NCI-H82 treated with DMSO at 0.1 percent for 48 hours (cell line): ENCODE measurements around the gene NAA15.
"Not testable (repeated sequence)": the region's sequence is repeated elsewhere in the genome, so short reads cannot be mapped to it uniquely, and the experiment has no call there.

Experiments used
- DNase-seq: peaks from one replicate; lab custom pipeline; 2025; ENCODE audit not compliant: unreplicated experiment; lab: John Stamatoyannopoulos, UW

Gene NAA15

DNA sequence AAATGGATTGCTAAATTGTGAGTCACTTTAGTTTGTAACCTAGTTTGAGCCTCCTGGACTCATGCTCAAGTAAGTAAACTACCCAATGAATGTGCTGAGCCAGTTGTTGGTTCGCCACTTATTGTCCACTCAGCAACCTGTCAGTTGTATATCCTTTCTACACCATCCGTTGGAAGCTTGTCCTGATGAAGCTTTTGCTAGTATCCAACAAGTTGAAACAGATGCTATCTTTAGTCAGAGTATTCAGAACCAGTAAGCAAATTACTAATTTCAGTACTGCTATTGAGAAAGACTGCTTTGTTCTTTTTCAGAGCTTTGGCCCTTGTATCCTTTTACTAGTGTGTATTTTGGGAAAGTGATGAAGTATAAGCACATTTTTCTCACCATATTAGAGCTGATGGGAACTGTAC is 4.3 kb upstream of the NAA15 start:
- DNase-seq = no peak

DNA sequence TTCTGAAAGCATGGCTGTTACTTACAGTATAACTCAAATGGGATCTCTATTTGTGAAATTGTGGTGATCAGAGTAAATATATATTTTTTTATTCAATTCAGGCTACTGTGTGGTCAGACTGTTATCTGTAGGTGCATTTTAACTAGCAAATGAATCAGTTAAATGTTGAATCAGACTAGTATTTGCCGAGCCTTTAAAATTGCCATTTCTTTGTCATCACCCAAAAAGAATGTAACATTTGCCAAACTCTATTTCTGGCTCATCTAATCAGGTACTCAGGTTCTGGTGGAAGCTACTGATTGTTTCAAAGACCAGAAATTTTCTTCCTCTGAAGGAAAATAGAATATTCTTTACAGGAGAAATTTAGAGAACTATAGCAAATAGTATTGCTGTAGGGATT is 1.8 kb upstream of the NAA15 start:
- DNase-seq = no peak

DNA sequence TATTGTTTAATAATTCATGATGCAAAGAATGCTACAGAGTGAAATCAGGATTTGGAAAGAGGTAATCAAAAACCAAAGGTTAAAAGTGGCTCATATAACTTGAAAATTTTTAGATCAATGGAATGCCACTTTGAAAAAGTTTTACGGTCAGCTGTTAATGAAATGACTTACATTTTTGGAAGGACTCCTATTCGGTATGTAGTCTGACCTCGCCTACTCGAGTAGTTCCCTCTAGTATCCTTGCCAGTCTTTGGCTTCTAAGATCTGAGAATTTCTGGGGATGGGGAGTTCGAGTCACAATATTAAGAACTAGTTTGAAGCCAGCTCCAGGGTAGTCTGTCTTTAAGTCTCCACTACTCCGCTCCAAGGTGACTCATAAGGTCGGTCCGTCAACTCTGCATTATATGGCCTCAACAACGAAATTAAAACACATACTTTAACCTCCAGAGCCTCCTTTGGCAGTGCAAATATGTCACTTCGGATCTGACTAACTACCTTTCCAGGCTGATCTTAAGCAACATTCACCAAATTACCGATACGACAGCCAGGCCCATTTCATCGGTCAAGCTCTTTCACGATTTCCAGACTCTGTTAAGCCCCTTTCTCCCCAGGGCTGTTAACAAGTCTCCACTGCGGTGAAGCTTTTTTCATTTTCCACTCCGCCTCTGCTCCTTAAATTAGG is 733 bp upstream of the NAA15 start:
- peak; percentile 48 for DNase-seq

DNA sequence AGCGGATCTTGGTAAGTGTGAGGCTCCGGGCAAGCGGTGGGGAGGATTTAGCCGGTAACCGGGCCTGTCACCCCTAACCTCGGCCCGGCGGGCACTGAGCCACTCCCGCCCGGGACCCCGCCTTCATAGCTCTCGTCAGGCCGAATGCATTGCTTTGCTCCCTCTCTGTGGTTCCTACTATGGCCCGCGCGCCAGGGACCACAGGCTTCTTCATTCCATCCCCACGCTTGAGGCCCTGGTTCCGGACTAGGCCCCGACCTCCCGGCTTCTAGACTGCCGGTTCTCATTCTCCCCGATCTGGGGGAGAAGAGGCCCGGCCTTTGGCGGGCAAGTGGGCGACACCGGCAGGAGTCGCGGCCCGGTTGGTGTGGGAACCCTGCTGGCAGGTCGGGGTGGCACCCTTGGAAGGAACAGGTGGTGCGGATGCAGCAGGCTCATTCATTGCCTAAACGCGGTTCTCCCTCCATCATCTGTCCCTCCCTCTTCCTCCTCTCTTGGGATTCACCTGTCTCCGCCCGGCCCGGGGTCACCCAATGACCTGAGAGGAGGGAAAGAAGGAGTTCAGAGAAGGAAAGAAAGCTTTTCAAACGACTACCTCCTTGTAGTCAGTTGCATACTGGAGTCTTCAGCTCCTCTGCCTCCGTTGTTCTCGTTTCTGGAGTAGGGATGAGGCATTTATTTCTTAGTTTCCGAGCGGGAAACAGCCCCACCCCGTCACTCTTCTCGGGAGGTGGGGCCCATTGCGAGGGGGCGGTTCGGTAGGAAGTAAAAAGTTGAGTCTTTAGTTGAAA is 711 bp downstream of the NAA15 start, which contains the start of gene NDUFC1:
Gene NDUFC1 (minus strand): TSS at position 657 of the 791 bp plus-strand sequence. CDS start 6,679 bp downstream, outside the sequence.
- DNase-seq = peak; percentile 31

DNA sequence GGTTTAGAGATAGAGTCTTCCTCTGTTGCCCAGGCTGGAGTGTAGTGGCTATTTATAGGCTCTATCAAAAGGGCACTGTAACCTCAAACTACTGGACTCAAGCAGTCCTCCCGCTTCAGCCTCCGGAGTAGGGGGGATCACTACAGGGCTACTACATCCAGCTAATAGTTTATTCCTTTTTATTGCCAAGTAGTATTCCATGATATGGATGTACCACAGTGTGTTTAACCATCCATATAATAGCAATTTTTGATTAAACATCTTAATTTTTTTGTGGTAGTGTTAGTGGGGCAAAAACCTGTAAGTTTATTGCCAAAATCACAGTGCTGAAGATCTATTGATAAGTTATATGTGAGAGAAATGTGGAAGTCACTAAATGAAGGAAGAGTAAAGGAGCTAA is 3.6 kb downstream of the NAA15 start:
- DNase-seq = no peak

DNA sequence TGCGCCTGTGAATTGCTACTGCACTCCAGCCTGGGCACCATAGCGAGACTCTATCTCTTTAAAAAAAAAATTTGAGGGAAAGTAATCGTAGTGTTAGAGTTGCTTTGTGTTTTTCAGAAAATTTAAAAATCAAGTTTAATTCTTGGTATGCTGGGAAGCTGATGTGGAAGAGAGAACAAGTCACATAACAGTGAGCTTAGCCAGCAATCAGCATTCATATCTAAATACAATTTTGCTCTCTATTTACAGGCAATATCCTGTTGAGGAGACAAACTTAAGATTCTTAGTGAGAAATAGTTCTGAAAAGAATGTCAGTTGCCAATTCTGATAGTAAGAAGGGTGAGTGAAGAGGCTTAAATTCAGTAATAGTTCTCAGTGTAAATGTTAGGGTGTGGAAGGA is 10.6 kb downstream of the NAA15 start:
- no peak for DNase-seq

DNA sequence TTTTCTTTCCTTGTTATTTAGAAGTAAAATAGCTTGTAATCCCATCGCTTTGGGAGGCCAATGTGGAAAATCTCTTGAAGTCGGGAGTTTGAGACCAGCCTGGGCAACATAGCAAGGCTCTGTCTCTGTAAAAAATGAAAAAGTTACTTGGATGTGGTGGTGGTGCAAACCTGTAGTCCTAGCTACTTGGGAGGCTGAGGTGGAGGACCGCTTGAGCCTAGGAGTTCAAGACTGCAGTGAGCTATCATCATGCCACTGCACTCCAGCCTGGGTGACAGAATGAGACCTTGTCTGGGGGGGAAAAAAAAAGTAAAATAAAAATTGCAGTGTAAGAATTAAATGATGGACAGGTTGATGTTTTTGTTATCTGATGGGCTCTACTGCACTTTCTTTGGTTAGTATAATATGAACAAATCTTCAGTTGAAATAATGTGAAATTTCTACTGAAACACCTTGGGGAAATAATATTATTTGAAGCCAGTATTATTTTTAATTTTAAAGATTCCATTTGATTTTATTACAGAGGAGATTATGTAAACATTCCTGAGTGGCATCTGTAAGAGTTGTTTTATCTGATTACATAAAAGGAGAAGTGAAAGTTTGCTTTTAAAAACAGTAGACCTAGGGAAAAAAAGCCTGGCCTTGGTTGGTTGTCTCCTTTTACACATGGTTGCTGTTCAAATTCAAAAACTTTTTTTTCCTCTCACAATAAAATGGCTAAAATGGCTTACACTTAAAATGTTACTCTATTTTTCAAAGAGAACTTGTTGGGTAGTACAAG is 11.4 kb downstream of the NAA15 start:
- no peak for DNase-seq

DNA sequence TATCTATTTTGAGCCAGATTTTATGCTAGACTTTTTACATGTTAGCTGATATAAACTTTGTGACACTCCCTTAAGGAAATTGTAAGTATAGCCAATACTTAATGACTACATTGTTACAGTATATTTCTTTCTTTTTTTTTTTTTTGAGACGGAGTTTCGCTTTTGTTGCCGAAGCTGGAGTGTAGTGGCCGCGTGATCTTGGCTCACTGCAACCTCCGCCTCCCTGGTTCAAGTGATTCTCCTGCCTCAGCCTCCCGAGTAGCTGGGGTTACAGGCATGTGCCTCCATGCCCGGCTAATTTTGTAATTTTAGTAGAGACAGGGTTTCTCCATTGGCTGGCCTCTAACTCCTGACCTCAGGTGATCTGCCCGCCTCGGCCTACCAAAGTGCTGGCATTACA is 12.1 kb downstream of the NAA15 start:
- DNase-seq = not testable (repeated sequence)

DNA sequence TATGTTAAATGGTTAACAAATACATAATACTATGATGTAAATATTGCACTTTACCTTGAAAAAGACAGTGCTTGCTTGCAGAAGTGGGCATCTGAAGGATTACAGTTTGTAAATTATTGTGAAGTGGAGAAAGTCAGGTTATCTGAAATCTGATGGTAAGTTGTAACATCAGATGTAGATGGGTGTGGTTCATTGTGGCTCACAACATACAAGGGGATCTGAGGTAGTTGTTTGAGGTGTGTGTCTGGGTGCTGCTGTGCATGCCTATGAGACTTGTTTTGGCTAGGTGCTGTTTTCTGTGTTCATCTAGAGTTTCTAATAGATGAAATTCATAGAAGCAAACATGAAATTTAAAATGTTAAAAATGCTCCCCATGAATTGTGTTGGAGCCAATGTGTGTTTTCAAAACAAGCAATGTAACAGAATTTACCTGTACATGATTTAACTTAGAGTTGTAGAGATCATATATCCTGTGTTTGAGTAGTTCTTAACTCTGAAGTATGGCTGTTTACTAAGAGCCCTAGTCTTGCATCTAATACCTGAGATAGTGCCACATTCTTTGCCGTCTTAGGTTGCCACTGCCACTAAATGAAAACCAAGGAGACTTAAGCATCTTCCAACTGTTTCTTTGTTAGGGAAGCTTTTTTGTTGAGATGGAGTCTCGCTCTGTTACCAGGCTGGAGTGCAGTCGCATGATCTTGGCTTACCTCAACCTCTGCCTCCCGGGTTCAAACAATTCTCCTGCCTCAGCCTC is 12.9 kb downstream of the NAA15 start:
- no peak for DNase-seq

DNA sequence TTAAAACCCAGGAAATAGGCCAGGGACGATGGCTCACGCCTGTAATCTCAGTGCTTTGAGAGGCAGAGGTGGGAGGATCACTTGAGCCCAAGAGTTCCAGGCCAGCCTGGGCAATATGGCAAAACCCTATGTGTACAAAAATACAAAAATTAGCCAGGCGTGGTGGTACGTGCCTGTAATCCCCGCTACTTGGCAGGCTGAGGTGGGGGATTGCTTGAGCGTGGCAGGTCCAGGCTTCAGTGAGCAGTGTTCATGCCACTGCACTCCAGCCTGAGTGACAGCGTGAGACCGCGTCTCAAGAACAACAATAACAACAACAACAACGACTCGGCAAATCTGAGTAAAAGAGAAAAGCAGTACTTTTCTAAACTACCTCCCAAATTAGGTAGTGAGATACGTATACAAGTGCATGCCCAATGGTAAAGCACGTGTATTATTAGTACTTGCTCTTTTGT is 13.9 kb downstream of the NAA15 start:
- DNase-seq = no peak

DNA sequence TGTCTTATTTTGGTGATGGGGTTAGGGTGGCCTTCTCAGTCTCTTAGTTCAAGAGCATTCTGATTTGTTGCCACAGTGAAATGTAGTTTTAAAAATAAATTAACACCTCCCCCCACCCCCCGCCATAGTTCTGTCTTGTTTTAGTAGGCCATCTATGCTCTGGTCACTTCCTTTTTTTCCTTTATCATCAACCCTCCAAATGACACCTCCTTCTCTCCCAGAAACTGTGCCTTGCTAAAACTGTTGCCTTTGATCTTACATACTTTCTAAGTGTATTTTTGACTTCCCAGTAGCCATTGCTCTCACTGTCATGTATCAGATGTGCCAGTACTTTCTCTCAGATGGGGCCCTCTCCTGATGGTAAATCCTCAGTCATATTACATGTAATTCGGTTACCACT is 15.4 kb downstream of the NAA15 start:
- DNase-seq = no peak

DNA sequence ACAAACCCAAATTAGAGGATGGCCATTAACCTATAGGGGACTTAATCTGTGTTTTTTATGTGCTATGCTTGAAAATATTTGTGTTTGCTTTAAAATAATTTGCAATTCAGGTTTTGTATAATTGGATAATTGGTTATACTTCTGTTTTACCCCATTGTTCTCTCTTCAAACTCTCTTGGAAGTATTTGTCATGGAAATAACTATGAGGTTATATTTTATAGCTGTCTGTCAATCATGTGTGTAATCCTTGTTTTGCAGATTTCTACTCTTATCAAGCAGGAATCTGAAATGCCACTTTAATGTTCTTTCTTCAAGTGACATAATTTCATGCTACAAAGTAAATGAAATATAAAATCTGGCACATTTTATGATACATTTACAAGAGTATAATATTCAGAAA is 16.3 kb downstream of the NAA15 start:
- DNase-seq = no peak

DNA sequence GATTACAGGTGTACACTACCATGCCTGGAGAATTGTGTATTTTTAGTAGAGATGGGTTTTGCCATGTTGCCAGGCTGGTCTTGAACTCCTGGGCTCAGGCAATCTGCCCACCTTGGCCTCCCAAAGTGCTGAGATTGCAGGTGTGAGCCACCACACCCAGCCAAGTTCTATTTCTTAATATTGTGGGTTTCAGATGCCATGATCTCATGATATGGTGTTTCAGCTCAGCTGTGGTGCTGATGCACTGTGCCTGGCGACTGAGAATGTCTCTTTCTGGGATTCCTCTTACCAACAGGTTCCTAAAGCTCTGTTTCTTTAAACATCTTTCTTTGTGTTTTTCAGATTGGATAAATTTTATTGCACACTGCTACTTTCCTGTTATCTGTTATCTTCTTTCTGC is 18.3 kb downstream of the NAA15 start:
- DNase-seq = no peak

DNA sequence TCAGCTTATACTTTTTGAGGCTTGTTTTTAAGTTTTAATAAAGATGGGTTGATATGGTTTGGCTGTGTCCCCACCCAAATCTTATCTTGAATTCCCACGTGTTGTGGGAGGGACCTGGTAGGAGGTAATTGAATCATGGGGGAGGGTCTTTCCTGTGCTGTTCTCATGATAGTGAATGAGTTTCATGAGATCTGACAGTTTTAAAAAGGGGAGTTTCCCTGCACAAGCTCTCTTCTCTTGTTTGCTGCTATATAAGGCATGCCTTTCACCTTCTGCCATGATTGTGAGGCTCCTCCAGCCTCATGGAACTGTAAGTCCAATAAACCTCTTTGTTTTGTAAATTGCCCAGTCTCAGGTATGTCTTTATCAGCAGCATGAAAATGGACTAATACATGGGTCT is 20.8 kb downstream of the NAA15 start:
- DNase-seq = not testable (repeated sequence)

DNA sequence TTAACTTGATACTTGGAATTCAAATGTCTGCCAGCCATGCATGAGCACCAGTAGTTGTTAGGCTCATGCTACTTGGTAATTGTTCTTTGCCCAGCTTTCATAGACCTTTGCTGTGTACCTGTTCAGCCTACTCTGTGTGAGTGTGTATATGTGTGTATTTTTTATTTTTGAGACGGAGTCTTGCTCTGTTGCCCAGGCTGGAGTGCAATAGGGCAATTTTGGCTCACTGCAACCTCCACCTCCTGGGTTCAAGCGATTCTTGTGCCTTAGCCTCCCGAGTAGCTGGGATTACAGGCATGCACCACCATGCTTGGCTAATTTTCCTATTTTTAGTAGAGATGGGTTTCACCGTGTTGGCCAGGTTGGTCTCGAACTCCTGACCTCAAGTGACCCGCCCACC is 21.2 kb downstream of the NAA15 start:
- not testable (repeated sequence) for DNase-seq

DNA sequence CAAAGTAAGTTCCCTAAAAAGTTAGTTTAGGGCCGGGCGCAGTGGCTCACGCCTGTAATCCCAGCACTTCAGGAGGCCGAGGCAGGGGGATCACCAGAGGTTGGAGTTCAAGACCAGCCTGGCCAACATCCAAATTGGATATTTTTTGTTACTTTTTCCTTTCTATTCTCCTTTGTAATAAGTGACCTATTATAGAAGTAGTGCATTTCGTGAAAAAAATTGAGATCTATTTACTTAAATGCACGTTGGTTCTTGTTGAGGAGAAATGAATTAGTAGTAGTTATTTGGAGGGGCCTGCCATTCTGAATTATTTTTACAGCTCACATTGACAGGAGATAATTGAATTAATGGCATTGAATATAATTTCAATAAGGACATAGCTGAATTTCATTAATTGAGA is 23.3 kb downstream of the NAA15 start:
- DNase-seq = no peak

DNA sequence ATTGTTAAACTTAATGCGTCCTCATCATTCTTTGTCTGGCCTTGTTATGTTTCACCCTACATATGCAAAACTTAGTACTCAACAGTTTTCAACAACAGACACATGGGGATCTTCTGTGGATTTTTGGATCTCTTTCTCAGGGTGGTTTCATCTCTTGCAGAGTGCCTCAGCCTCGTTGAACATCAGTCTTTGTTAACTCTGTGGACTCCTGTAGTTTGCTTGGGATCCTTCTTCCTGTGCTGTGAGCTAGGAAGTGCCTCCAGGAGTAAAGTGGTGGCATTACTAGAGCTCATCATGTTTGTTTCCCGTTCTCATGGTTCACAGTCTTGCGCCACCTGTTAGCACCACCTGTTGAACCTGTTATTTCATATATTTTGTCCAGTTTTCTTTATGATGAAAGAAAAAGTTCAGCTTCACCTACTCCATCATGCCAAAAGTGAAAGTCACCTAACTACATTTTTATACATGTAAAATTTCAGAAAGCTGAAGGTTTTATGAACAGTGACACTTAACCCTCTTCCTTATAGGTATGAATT is 28.4 kb downstream of the NAA15 start:
- DNase-seq = no peak

DNA sequence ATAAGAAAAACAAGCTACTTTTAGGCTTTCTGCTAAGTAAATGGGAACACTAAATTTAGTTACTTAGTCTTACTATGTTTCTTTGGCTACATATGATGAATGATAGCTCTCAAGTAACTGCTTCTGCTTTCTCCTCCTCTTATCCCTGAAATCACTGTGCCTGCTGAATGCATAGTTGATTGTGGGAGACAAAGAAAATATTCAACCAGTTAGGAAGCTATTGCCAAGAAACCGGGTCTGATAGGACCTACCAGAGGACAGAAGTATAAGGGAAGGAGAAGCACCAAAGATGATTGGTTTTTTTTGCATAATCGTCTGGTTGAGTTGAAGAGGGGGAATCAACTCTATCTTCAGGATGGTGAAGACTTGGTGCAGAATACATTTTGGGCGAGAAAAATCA is 29.0 kb downstream of the NAA15 start:
- no peak for DNase-seq

DNA sequence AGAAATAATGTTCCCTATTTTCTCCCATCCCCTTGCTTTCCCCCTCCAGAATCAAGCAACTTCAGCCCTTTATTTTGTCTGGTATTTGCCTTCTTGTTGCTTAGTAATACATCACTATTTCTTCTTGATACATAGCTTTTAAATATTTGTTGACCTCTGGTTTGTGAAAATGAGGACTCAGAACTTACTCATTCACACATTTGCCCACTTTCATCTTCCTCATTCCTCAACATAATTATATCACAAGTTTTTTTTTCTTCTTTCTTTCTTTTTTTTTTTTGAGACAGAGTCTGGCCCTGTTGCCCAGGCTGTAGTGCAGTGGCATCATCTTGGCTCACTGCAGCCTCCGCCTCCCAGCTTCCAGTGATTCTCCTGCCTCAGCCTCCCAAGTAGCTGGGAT is 29.9 kb downstream of the NAA15 start:
- no peak for DNase-seq

DNA sequence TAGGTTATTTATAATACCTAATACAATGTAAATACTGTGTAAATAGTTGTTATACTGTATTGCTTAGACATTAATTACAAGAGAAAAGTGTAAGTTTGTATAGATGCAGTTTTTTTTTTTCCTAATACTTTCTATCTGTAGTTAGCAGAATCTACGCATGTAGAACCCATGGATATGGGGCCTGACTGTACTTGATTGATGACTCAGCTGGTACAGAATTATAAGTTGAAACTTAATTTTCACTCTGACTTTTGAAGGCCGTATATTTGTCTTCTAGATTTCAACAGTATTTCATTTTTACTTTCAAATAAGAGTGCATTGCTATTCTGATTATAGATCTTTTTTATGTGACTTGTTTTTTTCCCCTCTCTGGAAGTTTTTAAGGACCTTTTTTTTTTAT is 31.7 kb downstream of the NAA15 start:
- no peak for DNase-seq

DNA sequence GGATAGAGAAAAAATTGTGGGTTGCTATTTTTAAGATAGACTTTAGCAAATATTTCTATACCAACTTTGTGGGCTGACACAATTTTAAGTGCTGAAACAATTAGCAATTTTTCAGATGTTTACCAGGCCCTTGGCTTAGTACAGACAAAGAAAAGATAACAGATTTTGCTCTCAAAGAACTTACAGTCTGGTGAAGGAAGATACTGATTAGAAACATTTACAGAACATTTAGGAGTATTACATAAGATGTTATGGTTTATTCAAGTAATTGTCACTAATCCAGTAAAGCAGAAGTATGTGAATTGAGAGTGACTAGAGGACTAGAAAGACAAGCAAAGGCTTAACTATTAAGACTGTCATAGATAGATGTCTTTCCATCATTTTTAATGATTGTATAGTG is 36.3 kb downstream of the NAA15 start:
- no peak for DNase-seq
